ENCODE measurements around the gene KRTAP9-9.

- TF ChIP-seq CTCF (IDR thresholded peaks at IDR 0.05; ENCODE audit: low read depth, low read length, poor library complexity, severe bottlenecking) = no peak
- no peak for TF ChIP-seq EZH2phosphoT487 (IDR thresholded peaks at IDR 0.05; ENCODE audit: borderline replicate concordance, low read length)
Measured at GRCh38 chr17:41230094-41230493, 25.1 kb upstream of the KRTAP9-9 start.

Measured in DOHH2 (cell line).